Choroid plexus epithelial cell (primary cell): ENCODE results near the gene ALK.
"Not testable (repeated sequence)": the region's sequence is repeated elsewhere in the genome, so short reads cannot be mapped to it uniquely, and the experiment has no call there.

Experiments used
- DNase-seq: peaks from one replicate; pipeline ENCODE4 v3.0.0-alpha.2; 2010; ENCODE audit warnings: low read depth
- H3K4me3 ChIP-seq: 2 replicates; pipeline ENCODE4 v1.5.1; 2011; ENCODE audit warnings: low read depth, mild to moderate bottlenecking, control low read depth, low read length, moderate library complexity
- CTCF ChIP-seq: conservative IDR thresholded peaks from 2 replicates; pipeline ENCODE4 v1.5.1; 2011; ENCODE audit warnings: low read depth, mild to moderate bottlenecking, control low read depth, inconsistent platforms, low read length, moderate library complexity

The ALK gene

GRCh38 chr2:29261003-29261402 is 660.4 kb downstream of the ALK start:
- TF ChIP-seq CTCF = no peak
- no peak overlapping the region for H3K4me3 ChIP-seq

GRCh38 chr2:29260142-29260772 is 661.1 kb downstream of the ALK start:
- no peak for TF ChIP-seq CTCF
- no peak overlapping the region for H3K4me3 ChIP-seq
- peak; percentile 78 for DNase-seq

More at GRCh38 chr2:29261003-29261402, 660.4 kb downstream of the ALK start:
- DNase-seq = no peak

GRCh38 chr2:29259221-29259620 is 662.2 kb downstream of the ALK start:
- no peak for TF ChIP-seq CTCF
- DNase-seq = peak; percentile 34
- no peak overlapping the region for H3K4me3 ChIP-seq

- H3K4me3 ChIP-seq = no peak overlapping the region
- TF ChIP-seq CTCF = no peak
- DNase-seq = no peak
Measured at GRCh38 chr2:29255004-29255403, 666.4 kb downstream of the ALK start.

GRCh38 chr2:29253495-29254275 is 667.7 kb downstream of the ALK start:
- H3K4me3 ChIP-seq, DNase-seq: not testable (repeated sequence)

GRCh38 chr2:29253026-29253425 is 668.4 kb downstream of the ALK start:
- TF ChIP-seq CTCF = no peak
- no peak overlapping the region for H3K4me3 ChIP-seq
- no peak for DNase-seq

GRCh38 chr2:29251406-29251805 is 670.0 kb downstream of the ALK start:
- TF ChIP-seq CTCF = no peak
- no peak for DNase-seq
- H3K4me3 ChIP-seq = no peak overlapping the region
